GM12864 (cell line): Measurements from ENCODE around the gene PHYKPL.
"Not testable (repeated sequence)": the region's sequence is repeated elsewhere in the genome, so short reads cannot be mapped to it uniquely, and the experiment has no call there.

ENCODE experiments used
- DNase-seq: peaks from one replicate; pipeline ENCODE4 v3.0.0-alpha.2; 2011; ENCODE audit warnings: low read depth
- H3K4me3 ChIP-seq: 2 replicates; pipeline ENCODE4 v1.5.1; 2011; ENCODE audit warnings: mild to moderate bottlenecking, low read depth, low read length, control low read depth
- TF ChIP-seq, protein P1 (sequence below): IDR thresholded peaks from 2 replicates; pipeline ENCODE4 v1.5.1; 2011; ENCODE audit warnings: low read depth, mild to moderate bottlenecking, moderate library complexity, low read length, control low read depth, inconsistent platforms; ENCODE audit errors: missing control alignments

Gene PHYKPL

DNA sequence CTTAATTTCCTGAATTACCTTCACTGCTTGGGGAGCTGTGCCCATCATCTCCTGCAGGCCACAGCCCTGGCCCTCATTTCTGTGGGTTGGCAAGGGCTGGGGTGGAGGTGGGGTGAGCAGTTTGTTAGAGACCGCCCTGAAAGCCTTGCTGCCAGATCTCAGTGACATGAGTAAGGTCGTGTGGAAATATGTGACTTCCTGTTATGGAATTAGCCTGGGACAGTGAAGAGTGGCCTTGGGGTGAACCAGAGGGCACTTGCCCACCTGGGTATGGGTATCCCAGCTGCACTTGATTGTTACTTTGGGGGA lies 30.7 kb downstream of the PHYKPL start:
- TF ChIP-seq, protein P1, sequence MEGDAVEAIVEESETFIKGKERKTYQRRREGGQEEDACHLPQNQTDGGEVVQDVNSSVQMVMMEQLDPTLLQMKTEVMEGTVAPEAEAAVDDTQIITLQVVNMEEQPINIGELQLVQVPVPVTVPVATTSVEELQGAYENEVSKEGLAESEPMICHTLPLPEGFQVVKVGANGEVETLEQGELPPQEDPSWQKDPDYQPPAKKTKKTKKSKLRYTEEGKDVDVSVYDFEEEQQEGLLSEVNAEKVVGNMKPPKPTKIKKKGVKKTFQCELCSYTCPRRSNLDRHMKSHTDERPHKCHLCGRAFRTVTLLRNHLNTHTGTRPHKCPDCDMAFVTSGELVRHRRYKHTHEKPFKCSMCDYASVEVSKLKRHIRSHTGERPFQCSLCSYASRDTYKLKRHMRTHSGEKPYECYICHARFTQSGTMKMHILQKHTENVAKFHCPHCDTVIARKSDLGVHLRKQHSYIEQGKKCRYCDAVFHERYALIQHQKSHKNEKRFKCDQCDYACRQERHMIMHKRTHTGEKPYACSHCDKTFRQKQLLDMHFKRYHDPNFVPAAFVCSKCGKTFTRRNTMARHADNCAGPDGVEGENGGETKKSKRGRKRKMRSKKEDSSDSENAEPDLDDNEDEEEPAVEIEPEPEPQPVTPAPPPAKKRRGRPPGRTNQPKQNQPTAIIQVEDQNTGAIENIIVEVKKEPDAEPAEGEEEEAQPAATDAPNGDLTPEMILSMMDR, result no peak
- DNase-seq, result no peak
- H3K4me3 ChIP-seq, result no peak overlapping the region

DNA sequence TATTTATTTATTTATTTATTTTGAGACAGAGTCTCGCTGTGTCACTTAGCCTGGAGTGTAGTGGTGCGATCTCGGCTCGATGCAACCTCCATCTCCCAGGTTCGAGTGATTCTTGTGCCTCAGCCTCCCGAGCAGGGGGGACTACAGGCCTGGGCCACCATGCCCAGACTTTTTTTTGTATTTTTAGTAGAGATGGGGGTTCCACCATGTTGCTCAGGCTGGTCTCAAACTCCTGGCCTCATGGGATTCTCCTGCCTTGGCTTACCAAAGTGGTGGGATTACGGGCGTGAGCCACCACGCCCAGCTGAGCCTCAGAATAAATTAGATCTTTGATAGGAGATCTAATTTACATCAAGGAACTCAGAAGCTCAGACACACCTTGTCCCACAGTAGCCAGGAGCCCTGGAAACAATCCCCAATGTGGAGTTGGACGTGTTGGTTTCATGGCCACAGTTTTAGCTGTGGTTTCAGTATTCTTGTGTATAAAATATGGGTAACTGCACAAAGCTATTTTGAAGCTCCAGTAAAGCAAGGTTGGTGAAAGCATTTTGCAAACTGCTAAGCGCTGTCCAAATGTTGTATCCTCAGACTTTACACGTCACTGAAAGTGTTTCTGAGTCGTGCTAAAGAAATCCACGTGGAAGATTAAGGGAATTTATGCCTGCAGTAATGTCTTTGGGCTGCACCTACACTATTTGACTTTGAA lies 31.2 kb downstream of the PHYKPL start:
- TF ChIP-seq, protein P1, result no peak
- H3K4me3 ChIP-seq, result no peak overlapping the region
- no peak for DNase-seq

DNA sequence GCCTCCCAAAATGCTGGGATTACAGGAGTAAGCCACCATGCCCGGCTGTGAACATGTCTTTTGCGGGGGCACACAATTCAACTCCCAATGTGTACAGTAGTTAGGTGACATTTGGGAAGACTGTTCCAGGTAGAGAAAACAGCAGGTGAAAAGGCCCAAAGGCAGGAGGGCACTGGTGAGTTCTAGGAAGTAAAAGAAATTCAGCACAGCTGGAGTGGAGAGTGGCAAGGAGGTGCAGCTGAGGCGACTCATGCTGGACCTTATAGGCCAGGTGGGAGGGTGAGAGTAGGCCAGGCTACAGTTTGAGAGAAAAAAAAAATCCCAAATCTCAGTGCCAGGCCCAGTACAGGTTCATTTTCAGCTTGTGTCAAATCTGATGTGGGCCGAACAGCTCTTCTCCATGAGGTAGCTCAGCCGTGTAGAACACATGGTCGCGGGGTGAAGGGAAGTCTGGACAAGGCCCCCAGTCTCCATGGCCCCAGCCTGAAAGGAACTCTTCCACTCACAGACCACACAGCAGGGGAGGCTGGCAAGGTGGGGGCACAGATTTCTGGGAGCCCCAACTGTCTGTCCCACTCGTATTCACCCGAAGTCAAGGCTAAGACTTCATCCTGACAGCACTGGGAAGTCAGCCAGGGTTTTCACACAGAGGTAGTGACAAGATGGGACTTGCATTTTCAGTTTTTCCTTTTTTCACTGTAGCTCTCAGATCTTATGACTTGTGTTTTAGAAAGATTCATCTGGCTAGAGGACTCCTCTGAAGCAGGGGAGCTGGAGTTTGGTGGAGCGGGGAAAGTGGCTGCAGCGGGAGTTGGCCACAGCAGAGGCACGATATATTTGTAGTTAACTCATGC lies 32.8 kb downstream of the PHYKPL start:
- H3K4me3 ChIP-seq, result no peak overlapping the region
- TF ChIP-seq, protein P1, result no peak
- DNase-seq, result no peak

DNA sequence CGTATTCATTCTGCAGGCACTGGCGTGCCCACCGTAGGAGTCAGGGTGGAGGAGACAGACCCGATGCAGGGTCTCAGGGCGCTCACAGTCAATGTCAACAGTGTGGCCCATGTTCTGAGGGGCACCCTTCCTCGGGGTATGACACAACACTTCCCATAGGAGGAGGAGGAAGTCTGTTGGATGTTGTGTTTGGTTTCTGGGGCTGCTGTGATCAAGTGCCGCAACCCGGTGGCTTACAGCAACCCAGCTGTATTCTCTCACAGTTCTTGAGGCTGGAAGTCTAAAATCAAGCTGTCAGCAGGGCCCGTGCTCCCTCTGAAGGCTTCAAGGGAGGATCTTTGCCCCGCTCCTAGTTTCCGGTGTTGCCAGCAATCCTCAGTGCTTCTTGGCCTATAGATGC lies 33.9 kb downstream of the PHYKPL start:
- H3K4me3 ChIP-seq, result no peak overlapping the region
- TF ChIP-seq, protein P1, result no peak
- no peak for DNase-seq

DNA sequence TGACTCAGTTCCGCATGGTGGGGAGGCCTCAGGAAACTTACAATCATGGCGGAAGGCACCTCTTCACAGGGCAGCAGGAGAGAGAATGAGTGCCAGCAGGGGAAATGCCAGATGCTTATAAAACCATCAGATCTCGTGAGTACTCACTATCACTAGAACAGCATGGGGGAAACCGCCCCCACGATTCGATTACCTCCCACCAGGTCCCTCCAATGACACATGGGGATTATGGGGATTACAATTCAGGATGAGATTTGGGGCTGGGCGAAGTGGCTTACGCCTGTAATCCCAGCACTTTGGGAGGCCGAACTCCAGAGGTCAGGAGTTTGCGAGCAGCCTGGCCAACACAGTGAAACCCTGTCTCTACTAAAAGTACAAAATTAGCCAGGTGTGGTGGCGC lies 34.5 kb downstream of the PHYKPL start:
- not testable (repeated sequence) for DNase-seq

DNA sequence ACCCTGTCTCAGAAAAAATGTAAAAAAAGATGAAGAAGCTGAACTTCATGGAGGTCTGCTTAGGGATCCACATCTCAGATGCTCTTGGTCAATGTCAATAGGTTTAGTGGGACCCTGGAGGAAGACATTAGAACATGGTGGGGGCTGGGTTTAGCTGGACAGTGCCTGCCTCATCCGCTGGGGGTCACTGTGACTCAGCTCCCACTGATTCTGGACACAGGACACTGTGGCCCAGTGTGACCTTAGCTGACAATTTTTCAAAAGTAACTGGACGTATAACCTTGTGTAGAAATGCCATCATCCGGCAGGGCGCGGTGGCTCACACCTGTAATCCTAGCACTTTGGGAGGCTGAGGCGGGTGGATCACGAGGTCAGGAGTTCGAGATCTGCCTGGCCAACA lies 35.6 kb downstream of the PHYKPL start:
- DNase-seq, result no peak
- TF ChIP-seq, protein P1, result peak; percentile 61
- H3K4me3 ChIP-seq, result no peak overlapping the region

More for the DNA sequence above, 34.5 kb downstream of the PHYKPL start:
- H3K4me3 ChIP-seq, result not testable (repeated sequence)

DNA sequence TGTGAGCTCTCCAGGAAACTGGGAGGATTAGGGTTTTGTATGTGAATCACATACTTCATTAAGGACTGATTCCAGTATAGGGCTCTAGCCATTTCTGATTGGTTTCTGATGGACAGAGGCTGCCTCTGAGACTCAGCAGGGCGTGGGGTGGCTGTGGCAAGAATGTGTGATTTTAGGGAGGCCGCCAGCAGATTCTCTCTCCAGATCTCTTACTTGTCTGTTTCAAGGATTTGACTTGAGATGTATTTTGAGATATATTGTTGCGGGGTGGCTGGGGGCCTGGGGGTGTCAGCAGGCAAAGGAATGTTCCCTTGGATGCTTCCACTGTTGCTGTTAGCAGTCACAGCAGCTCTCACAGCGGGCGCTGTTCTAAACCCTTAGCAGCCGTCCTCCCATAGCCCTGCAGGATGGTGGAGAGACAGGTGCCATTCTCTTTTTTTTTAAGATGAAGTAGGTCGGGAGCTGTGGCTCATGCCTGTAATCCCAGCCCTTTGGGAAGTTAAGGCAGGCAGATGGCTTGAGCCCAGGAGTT lies 36.3 kb downstream of the PHYKPL start:
- no peak for DNase-seq
- no peak overlapping the region for H3K4me3 ChIP-seq
- TF ChIP-seq, protein P1, result no peak
